Measurements from ENCODE around the gene THRSP.

- TF ChIP-seq YY1 (IDR thresholded peaks at IDR 0.05; ENCODE audit: insufficient read depth, insufficient read length) = no peak
- no peak for TF ChIP-seq ZNF274 (IDR thresholded peaks at IDR 0.05; ENCODE audit: low read depth, low read length)
- no peak for TF ChIP-seq SUZ12 (IDR thresholded peaks at IDR 0.05; ENCODE audit: extremely low read depth, insufficient read depth, insufficient read length)
These were observed 41.0 kb upstream of the THRSP start, which contains the start of gene KCTD14 for GRCh38 chr11:78022397-78023396.
